GM18909 (cell line): Measurements from ENCODE around the gene NUDT15.
"Not testable (repeated sequence)": the region's sequence is repeated elsewhere in the genome, so short reads cannot be mapped to it uniquely, and the experiment has no call there.

Source experiments
- ATAC-seq: cut with Tn5 transposase; IDR thresholded peaks from one replicate; pipeline ENCODE4 v1.9.1; 2021; ENCODE audit warnings: mild to moderate bottlenecking; ENCODE audit not compliant: unreplicated experiment, poor library complexity

NUDT15 gene

DNA sequence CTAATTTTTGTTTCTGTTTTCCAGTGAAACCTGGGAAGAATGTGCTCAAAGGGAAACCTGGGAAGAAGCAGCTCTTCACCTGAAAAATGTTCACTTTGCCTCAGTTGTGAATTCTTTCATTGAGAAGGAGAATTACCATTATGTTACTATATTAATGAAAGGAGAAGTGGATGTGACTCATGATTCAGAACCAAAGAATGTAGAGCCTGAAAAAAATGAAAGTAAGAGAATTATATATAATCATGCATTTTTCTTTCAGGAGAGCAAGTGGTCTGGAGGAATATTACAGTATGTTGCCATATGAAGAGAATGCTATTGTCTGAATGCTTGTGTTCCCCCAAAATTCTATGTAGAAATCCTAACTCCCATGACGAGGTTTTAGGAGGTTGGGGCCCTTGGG is 3.4 kb downstream of the NUDT15 start:
- no peak for ATAC-seq

DNA sequence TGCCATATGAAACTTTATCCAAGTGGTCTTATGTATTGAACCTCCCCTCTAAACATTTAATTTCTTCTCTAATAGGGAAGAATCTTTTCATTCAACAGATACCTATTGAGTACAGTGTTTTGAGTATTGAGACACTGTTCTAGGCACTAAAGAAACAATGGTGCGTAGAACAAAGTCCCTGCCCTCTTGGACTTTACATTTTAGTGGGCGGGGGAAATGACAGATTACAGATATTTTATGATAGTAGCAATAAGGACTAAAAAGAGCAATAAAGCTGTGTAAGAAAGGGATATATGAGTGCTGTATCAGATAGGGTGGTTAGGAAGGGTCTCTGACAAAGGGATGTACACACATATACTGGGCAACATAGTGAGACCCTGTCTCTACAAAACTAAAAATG is 5.4 kb downstream of the NUDT15 start:
- no peak for ATAC-seq

DNA sequence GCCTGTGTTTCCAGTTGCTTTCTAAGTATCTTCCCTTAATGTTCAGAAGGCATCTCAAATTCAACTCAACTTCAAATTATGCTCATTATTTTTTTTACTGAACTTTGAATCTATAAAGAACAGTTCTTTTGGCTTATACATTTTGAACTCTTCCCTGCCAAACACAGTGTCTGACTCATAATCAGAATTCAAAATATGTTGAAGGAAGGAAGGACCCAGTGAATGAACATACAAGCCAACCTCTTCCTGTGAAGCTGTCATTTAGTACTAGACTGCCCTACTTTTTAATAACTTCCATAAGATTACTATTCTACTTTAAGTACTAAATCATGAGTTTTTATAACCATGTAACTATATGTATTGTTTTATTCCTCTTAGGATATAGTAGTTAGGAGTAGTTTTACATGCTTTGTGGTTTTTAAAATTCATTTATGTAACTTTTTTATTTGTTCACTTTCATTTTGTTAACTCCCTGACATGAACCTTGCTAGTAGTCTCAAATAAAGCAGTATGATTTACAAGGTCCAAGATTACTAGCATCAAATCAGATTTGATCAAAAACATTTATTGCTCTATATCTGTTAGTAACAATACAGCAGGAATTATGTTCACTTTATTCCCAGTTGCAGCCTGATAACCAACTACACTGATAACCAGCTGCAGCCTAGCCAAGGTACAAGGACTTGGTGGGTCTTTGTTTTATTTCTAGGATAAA is 6.4 kb downstream of the NUDT15 start:
- ATAC-seq, result no peak

DNA sequence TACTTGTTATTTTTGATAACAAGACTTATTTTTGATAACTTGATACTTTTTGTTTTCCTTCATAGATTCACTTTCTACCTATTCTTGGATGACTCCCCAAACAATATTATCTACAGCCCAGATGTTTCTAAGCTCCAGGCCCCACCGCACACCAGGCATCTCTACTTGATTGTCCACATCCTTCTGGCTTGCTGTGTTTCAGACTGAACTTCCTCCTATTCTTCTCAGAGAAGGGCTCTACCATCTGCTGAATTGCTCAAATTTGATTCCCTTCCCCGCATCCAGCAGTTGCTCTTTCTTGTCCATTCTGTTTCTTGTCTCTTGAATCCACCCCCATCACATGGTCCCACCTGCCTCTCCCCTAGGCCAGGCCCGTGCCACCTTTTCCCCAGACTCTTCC is 13.0 kb downstream of the NUDT15 start:
- no peak for ATAC-seq

DNA sequence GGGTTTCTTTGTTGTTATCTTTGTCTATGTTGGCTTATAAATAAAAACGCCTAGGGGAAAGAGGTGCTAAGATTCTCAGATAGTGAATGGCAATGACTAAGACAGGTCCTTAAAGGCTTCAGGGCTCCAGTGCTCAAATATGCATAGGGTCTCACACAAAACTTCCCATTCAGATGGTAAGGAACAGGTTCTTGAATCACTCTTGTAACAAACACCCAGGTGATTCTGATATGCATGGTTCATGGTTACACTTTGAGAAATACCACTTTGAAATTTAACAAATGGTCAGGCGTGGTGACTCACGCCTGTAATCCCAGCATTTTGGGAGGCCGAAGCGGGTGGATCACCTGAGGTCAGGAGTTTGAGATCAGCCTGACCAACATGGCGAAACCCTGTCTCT is 17.1 kb downstream of the NUDT15 start:
- ATAC-seq, result no peak

DNA sequence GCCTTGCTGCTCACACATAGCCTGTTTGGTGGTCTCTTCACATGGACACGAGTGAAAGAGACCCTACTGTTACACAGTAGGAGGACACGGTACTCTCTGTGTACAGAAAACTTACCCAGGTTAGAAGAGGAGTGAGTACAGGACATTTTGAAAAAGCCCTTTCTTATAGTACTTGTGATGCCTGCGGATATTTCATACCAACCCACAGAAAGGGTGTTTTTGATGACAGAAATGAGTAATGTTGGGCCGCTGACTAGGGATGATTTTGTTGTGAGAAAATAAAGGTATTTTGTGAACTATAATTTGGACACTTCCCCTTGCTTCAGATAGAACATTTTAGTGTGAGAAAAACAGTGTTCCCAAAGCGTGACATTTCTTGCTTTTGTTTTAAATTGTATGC is 18.2 kb downstream of the NUDT15 start:
- ATAC-seq, result no peak

DNA sequence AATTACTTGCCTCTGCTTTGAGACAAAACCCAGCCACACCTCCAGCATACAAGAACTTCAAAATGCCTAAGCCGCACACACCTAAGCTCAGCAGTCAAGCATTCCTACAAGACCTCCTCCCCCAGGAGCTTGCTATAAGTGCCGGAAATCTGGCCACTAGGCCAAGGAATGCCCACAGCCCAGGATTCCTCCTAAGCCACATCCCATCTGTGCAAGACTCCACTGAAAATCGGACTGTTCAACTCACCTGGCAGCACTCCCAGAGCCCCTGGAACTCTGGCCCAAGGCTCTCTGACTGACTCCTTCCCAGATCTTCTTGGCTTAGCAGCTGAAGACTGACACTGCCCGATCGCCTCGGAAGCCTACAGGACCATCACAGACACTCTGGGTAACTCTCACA is 21.0 kb downstream of the NUDT15 start:
- ATAC-seq, result not testable (repeated sequence)

DNA sequence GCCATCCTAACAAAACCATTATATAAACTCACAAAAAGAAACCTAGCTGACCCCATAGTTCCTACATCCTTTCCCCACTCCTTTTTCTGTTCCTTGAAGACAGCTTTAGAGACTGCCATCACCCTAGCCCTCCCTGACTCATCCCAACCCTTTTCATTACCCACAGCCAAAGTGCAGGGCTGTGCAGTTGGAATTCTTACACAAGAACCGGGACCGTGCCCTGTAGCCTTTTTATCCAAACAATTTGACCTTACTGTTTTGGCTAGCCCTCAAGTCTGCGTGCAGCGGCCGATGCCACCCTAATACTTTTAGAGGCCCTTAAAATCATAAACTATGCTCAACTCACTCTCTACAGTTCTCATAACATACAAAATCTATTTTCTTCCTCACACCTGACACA is 22.4 kb downstream of the NUDT15 start:
- not testable (repeated sequence) for ATAC-seq

DNA sequence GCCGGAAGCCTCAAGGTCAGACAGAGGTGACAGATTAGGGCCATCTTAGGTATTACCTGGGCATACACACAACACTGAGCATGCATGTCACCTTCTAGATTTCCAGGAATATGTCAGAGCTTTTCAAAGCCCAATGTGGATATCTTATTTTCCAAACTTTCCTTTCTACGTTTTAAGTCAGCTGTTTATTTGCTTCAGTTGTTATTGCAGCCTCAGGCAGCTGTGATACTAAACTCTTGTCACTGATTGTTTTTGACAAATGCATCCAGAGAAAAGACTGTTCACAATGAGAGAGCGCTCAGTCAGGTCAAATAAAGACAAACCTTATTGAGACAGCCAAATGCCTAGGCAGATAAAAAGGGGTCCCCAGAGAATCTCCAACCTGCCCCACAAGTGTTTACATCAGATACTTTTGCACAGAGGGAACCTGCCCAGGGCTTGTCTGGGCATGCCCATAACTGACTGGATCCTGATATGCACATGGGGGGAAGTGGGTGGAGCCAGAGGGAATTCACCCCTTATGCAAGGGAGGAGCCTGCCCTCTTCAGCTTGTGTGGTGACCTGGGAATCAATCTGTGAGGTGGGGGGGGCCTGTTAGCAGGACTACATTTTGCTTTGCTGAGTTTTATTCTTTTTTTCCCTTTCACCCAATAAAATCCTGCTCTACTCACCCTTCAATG is 28.9 kb downstream of the NUDT15 start:
- peak; percentile 73 for ATAC-seq

DNA sequence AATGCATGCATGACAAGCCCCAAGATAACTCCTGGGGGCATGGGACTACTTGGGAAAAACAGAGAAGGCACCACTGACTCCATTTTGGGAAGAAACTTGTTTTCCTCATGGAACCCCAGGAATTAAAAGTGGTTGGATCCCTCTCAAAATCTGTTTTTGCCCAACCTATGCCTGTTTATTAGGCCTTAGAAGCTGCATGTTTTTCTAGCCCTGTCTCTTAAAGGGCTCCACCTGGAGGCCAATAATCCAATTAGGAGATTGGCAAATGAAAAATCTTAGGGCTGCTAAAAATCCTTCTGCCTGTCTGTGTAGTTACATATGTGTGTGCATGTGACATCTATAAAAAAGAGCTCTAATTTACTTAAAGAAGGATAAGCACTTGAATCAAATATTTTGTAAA is 30.5 kb downstream of the NUDT15 start:
- no peak for ATAC-seq

DNA sequence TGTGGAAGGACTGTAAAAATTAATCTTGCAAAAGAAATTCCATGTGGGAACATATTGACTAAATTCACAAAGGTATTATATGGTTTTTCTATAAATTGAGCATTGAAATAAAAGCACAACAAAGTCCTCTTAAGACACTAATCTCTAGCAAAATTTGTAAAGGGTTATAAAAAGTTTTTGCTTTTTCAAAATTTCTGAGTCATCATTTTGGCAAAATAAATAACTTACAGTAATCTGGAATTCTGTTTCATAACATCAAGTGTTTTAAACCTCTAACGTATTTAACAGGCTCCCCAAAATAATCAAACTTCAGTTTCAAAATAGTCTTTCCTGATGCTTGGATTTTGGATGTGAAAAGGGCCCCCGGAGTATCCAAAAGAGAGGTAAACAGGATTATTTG is 31.4 kb downstream of the NUDT15 start:
- ATAC-seq, result no peak

DNA sequence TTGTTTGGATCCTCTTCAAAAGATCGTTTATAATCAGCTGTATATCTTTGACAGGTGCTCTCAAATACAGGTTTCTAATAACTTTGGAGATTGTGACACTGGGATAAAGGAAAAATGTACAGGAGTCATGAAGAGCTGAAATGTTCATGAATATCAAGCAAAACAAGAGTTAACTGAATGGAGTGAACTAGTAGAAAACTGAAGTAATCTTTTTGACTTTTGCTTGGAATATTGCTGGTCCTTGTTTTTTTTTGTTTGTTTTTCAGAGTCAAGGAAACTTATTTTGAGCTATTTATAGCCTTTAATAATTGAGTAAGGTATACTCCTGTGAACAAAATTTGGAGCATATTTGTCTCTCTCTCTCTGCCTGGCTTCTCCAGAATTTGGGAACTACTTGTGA is 32.0 kb downstream of the NUDT15 start:
- ATAC-seq, result no peak

DNA sequence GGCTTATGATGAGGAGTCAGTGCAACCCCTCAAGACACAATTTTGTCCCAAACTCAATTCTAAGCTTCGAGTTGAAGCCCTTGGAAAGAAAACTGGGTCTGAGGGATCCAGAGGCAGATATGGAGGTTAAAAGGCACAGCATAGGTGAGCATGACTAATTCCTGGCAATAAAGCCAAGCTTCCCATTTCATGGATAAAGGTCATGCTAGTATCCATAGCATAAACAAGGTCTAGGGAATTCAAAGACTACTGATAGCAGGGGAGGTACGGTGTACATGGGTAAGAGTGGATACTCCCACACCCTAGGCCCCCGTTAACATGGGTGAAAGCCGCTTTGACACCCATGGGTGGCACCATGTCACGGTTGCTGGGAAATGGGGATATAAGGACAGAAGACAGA is 33.4 kb downstream of the NUDT15 start:
- ATAC-seq, result no peak

DNA sequence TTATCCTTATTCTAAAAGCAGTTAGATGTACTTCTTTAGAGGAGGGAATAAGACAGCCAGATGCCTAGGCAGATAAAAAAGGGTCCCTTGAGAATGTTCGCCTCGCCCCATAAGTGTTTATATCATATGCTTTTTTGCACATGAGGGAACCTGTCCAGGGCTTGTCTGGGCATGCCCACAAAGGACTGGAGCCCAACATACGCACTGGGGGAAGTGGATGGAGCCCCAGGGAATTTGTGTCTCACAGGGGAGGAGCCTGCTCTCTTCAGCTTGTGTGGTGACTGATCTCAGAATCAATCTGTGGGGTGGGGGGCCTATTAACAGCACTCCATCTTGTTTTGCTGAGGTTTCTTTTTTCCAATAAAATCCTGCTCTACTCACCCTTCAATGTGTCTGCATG is 34.8 kb downstream of the NUDT15 start:
- ATAC-seq, result no peak

DNA sequence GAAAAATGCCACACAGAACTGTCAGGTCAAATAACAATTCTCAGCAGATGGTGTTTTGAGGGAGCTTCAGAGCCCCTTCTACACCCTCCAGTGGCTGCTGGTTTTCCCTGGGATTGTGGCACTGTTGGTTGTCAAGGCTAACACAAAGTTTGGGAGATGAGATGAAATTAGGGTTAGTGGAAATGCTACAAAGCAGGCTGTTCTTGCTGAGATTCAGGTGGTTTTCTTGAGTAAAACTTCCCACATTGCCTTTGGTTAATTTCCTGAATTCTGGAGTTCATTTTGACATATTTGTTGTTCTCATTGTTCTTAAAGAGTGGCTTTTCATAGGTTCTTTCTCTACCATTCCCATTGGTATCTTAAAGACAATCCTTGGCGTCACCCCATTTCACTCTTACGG is 35.3 kb downstream of the NUDT15 start:
- ATAC-seq, result no peak

DNA sequence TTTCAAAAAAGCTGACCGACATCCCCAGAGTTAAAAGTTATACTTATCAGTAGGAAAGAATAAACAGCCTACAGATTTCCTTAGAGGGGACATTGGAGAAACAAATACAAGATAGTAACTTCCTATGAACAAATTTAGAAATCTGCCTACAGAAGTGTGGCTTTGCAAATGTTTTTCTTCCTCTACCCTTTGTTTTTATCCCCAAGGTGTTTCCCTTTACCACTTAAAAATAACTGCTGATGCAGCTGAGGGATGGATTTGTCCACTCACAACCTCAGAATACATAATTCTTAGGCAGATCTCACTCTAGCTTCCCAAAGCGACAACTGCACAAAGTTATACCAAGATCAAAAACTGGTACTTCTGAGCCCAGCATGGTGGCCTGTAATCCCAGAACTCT is 36.5 kb downstream of the NUDT15 start:
- ATAC-seq, result no peak

DNA sequence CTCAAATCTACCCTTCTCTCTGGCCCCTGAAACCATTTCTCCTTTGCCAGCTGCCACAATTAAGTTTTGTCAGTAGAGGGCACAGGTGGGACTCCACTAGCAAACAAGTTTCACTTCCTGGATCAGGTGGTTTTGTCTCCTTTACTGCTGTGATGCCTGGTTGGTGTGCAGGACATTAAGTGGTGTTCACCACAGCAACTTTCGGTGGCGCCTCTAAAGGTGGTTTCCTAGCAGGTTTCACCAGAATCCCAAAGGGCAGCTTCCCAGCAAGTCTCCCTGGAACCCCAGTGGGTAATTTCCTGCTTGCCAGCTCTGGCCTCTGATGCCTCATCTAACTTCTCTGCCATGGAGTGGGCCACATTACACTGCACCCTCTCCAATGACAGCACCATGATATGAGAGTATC is 40.7 kb downstream of the NUDT15 start:
- ATAC-seq, result peak; percentile 99

DNA sequence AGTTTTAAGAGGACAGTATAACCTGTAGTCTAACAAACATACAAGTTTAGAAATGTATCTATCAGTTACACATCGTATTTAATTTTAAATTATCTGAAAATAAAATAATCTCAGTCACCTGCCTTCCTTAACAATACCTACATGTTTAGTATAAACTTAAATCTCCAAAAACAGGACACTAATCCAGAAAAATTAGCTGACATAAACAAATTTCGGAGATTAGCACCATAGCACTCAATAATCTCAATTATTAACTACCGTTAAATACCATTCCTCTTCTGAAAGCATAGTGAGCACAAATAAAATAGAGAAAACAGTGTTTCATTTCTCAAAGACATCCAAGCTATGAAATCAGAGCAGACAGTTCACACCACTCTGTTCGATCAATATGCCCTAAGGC is 44.2 kb downstream of the NUDT15 start:
- ATAC-seq, result no peak

DNA sequence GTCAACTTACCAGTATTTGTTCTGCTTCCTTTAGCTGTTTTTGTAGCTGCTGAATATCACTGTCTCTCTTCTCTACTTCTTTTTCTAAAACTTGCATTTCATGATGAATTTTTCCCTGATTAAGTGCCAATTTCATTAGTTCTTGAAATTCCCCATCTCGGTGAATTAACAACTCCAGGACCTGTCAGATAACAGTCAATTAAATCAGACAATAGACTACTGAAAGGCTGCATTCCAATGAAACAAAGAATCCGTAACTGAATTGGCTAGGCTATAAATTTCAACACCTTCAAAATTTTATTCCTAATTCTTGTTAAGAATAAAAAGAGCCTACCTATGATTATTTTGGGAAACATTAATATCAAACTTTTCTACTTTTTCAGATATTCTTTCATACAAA is 48.7 kb downstream of the NUDT15 start:
- ATAC-seq, result no peak

DNA sequence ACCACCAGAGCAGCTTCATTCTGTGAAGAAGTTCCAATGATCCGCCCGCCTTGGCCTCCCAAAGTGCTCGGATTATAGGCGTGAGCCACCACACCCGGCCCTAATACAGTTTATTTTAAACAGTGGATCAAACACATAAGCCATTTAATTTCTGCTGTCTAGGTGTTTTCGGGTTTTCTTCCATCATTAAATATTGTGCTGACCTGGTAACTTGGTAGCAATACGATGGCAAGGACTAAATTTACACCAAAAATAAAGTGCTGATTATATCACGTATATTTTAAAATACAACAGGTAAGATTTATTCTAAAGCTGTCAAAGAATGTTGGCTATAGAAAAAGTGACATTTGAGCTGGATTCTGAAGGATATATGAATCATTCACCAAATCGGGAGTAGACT is 56.1 kb downstream of the NUDT15 start:
- no peak for ATAC-seq

DNA sequence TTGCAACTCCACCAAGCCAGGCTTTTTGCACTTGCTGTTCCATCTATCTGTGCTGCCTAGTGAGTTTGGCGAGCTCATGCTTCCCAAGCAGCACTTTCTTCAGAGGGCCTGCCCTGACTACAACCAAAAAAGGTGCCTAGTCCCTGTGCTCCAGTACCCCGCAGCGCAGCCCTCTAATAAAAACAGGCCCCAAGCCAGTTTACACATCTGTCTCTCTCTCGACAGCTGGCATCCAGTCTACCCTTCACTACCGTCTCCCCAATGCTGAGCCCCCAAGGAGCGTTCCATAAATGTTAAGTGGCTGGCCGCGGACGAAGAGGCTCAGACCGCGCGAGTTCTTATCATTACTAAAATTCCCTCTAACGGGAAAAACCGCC is 56.9 kb downstream of the NUDT15 start:
- ATAC-seq, result no peak

DNA sequence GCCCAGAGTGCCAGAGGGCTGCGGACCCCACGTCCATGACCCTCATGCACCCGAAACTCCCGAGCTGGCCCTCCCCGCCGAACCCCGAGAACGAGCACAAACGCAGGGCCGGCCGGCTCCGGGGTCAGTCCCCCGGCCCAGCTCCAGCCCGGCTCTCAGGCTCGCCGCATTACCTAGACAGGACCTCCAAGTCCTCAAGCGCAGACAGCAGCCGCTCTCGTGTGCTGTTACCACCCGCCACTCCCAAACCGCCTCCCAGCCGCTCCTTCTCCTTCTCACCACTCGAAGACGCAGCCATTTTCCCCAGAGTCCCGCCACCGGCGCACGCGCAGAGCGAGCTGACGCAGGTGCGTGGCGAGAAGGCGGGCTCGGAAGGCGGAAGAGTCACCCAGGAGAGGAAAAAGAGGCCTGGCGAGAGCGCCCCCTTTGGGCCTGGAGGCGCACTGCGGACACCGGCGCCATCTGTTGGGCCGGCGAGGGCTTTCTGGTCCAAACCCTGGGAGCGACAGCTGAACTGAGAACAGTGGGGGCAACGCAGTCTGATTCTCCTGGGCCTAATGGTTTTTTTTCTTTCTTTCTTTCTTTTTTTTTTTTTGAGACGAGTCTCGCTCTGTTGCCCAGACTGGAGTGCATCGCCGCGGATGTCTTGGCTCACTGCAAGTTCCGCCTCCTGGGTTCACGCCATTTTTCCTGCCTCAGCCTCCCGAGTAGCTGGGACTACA is 57.4 kb downstream of the NUDT15 start, which contains the start of gene MED4:
Gene MED4 (minus strand): TSS at position 324 of the 722 bp plus-strand sequence. CDS start 26 bp downstream, at position 298.
- ATAC-seq, result peak; percentile 97
